T-cell (primary cell): ENCODE measurements around the gene WASHC2C. TPM values are rescaled to one million over a fixed set of nuclear protein-coding genes. Genes with fewer than 3 reads are reported as not detected.
"Not testable (repeated sequence)": the region's sequence is repeated elsewhere in the genome, so short reads cannot be mapped to it uniquely, and the experiment has no call there.

Source experiments
- ATAC-seq, 4 experiments: fragments of 200-7000 bp in 3 of 4; fragments of 150-1000 bp in 1 of 4; cut with Tn5 transposase; replicated peaks in 1 of 4; 1 replicate in 3 of 4; 2 replicates in 1 of 4; pipeline ENCODE4 v1.10.0; 2021; ENCODE audit warnings: moderate library complexity in 3 of 4, mild to moderate bottlenecking in 2 of 4, moderate number of reproducible peaks in 1 of 4
- CTCF ChIA-PET, 2 donors: fragments of 300-600 bp; sonication (Branson Sonifier 250); formaldehyde crosslinking; loops; one replicate each; lab custom pipeline; 2022; ENCODE audit warnings: antibody characterized with exemption in 2 of 2; lab: Charles Lee
- POLR2A ChIA-PET, 2 donors: fragments of 300-600 bp; sonication (Branson Sonifier 250); formaldehyde crosslinking; loops; one replicate each; lab custom pipeline; 2022; ENCODE audit warnings: antibody characterized with exemption in 2 of 2; lab: Charles Lee
- DNase-seq, 35 experiments: peaks; one replicate each; pipeline versions ENCODE4 v3.0.0 to v3.0.0-alpha.2; 2013 to 2023
- H3K27ac ChIP-seq: one replicate; pipeline ENCODE4 v1.5.1; 2013; ENCODE audit warnings: low read length
- H3K27me3 ChIP-seq, 2 experiments: replicated peaks in 1 of 2; 1 replicate in 1 of 2; 2 replicates in 1 of 2; pipeline versions ENCODE4 v1.6.1 to v1.7.0; 2013; ENCODE audit warnings: low read length in 1 of 2, mixed read lengths in 1 of 2; ENCODE audit not compliant: control insufficient read depth in 2 of 2, insufficient read depth in 2 of 2; ENCODE audit errors: extremely low read depth in 1 of 2
- H3K36me3 ChIP-seq, 2 donors: 1 replicate in 1 of 2; 2 replicates in 1 of 2; pipeline versions ENCODE4 v1.6.1 to v1.7.0; 2013; ENCODE audit warnings: low read length in 1 of 2; ENCODE audit not compliant: control insufficient read depth in 2 of 2, insufficient read depth in 1 of 2; ENCODE audit errors: extremely low read depth in 1 of 2
- H3K4me1 ChIP-seq, 2 experiments: 1 replicate in 1 of 2; 2 replicates in 1 of 2; pipeline versions ENCODE4 v1.6.1 to v1.7.0; 2013; ENCODE audit warnings: low read length in 2 of 2, mixed read lengths in 1 of 2; ENCODE audit not compliant: insufficient read depth in 2 of 2, control insufficient read depth in 1 of 2; ENCODE audit errors: extremely low read depth in 1 of 2
- H3K4me3 ChIP-seq, 2 donors: 1 replicate in 1 of 2; 2 replicates in 1 of 2; pipeline versions ENCODE4 v1.5.1 to v1.7.0; 2013; ENCODE audit warnings: mild to moderate bottlenecking in 2 of 2, low read length in 1 of 2, moderate library complexity in 1 of 2; ENCODE audit not compliant: control insufficient read depth in 1 of 2; ENCODE audit errors: extremely low read depth in 1 of 2
- H3K9me3 ChIP-seq: 2 replicates; pipeline ENCODE4 v1.7.0; 2013
- H3K27ac Mint-ChIP-seq, 2 donors: one replicate each; pipeline ENCODE4 v1.8.0; 2020 to 2021; ENCODE audit warnings: mild to moderate bottlenecking in 2 of 2, mixed read lengths in 2 of 2
- H3K27me3 Mint-ChIP-seq, 2 donors: one replicate each; pipeline ENCODE4 v1.8.0; 2021 to 2022; ENCODE audit warnings: mixed read lengths in 2 of 2
- H3K36me3 Mint-ChIP-seq: one replicate; pipeline ENCODE4 v1.8.0; 2021; ENCODE audit warnings: mixed read lengths
- H3K4me1 Mint-ChIP-seq, 3 donors: one replicate each; pipeline ENCODE4 v1.8.0; 2020 to 2022; ENCODE audit warnings: mixed read lengths in 3 of 3, mild to moderate bottlenecking in 1 of 3
- H3K4me3 Mint-ChIP-seq, 3 donors: one replicate each; pipeline ENCODE4 v1.8.0; 2020 to 2022; ENCODE audit warnings: mild to moderate bottlenecking in 3 of 3, mixed read lengths in 3 of 3, moderate library complexity in 3 of 3
- H3K9me3 Mint-ChIP-seq, 3 donors: one replicate each; pipeline ENCODE4 v1.8.0; 2020 to 2022; ENCODE audit warnings: mixed read lengths in 3 of 3
- WGBS: methylation state at CpG from one replicate; pipeline ENCODE4 v1.1.5; 2013; ENCODE audit warnings: missing lambda C conversion rate; ENCODE audit not compliant: insufficient coverage; 5-methylcytosine and 5-hydroxymethylcytosine counted together
- total RNA-seq, 35 experiments: library from RNA in 6 of 35; stranded (reverse) in 6 of 35; fragments of 120-200 nt in 1 of 35; gene quantifications; one replicate each; pipeline versions ENCODE4 v1.2.1 to v1.2.4 and lab custom pipeline; 2013 to 2026

Gene WASHC2C
- total RNA-seq, 5 donors from 2014 or later (not counting 1 experiment from before 2014, with no cell fraction given): 51.3 to 66.6 (median 62.5) TPM

- WGBS: no CpG with 5 or more reads among the region's 4 CpGs
- CTCF ChIA-PET, H3K27me3 ChIP-seq, H3K4me3 ChIP-seq, POLR2A ChIA-PET, H3K27me3 Mint-ChIP-seq, H3K4me3 Mint-ChIP-seq, DNase-seq, ATAC-seq, H3K9me3 Mint-ChIP-seq, H3K27ac Mint-ChIP-seq, H3K9me3 ChIP-seq, H3K27ac ChIP-seq, H3K4me1 Mint-ChIP-seq, H3K4me1 ChIP-seq: not testable (repeated sequence)
- H3K36me3 ChIP-seq: peaks cover 0 to 14% of the 10 kb centered on the region in 2 donors
- peaks cover 12% of the 10 kb centered on the region for H3K36me3 Mint-ChIP-seq
These were observed 24.1 kb downstream of the WASHC2C start for GRCh38 chr10:45751141-45751540.

GRCh38 chr10:45752210-45752609 is 25.1 kb downstream of the WASHC2C start:
- CTCF ChIA-PET, POLR2A ChIA-PET, H3K4me3 ChIP-seq, H3K27ac Mint-ChIP-seq, H3K9me3 Mint-ChIP-seq, DNase-seq, H3K27me3 ChIP-seq, H3K27ac ChIP-seq, H3K9me3 ChIP-seq, H3K4me3 Mint-ChIP-seq, H3K27me3 Mint-ChIP-seq, ATAC-seq, H3K4me1 ChIP-seq, H3K4me1 Mint-ChIP-seq: not testable (repeated sequence)
- WGBS: no CpG with 5 or more reads among the region's 5 CpGs
- peaks cover 0 to 11% of the 10 kb centered on the region in 2 donors for H3K36me3 ChIP-seq
- peaks cover 12% of the 10 kb centered on the region for H3K36me3 Mint-ChIP-seq

GRCh38 chr10:45753979-45754495 is 27.0 kb downstream of the WASHC2C start:
- H3K27ac Mint-ChIP-seq, DNase-seq, H3K27ac ChIP-seq, CTCF ChIA-PET, H3K4me3 ChIP-seq, H3K27me3 ChIP-seq, H3K9me3 ChIP-seq, POLR2A ChIA-PET, H3K4me1 ChIP-seq, H3K4me3 Mint-ChIP-seq, H3K27me3 Mint-ChIP-seq, H3K9me3 Mint-ChIP-seq, ATAC-seq, H3K4me1 Mint-ChIP-seq: not testable (repeated sequence)
- peaks cover 0 to 15% of the 10 kb centered on the region in 2 donors for H3K36me3 ChIP-seq
- WGBS: no CpG with 5 or more reads among the region's 7 CpGs
- peaks cover 22% of the 10 kb centered on the region for H3K36me3 Mint-ChIP-seq

- peaks cover 0 to 15% of the 10 kb centered on the region in 2 donors for H3K36me3 ChIP-seq
- H3K4me3 Mint-ChIP-seq, H3K4me1 Mint-ChIP-seq, H3K27me3 ChIP-seq, H3K27ac ChIP-seq, H3K9me3 ChIP-seq, H3K27me3 Mint-ChIP-seq, POLR2A ChIA-PET, ATAC-seq, DNase-seq, H3K27ac Mint-ChIP-seq, H3K4me1 ChIP-seq, CTCF ChIA-PET, H3K4me3 ChIP-seq, H3K9me3 Mint-ChIP-seq: not testable (repeated sequence)
- no CpG with 5 or more reads among the region's 5 CpGs for whole genome bisulfite sequencing
- H3K36me3 Mint-ChIP-seq: peaks cover 22% of the 10 kb centered on the region
These were observed 28.0 kb downstream of the WASHC2C start for GRCh38 chr10:45755083-45755482.

- CTCF ChIA-PET, H3K4me1 Mint-ChIP-seq, H3K4me3 ChIP-seq, H3K27ac Mint-ChIP-seq, H3K9me3 Mint-ChIP-seq, H3K27me3 Mint-ChIP-seq, H3K4me3 Mint-ChIP-seq, DNase-seq, H3K9me3 ChIP-seq, H3K4me1 ChIP-seq, ATAC-seq, H3K27me3 ChIP-seq, H3K27ac ChIP-seq, POLR2A ChIA-PET: not testable (repeated sequence)
- WGBS: no CpG with 5 or more reads among the region's 3 CpGs
- H3K36me3 Mint-ChIP-seq: peaks cover 19% of the 10 kb centered on the region
- H3K36me3 ChIP-seq: peaks cover 0 to 14% of the 10 kb centered on the region in 2 donors
These were observed 29.0 kb downstream of the WASHC2C start for GRCh38 chr10:45756065-45756464.

- H3K27ac Mint-ChIP-seq, H3K4me1 ChIP-seq, CTCF ChIA-PET, H3K4me3 Mint-ChIP-seq, H3K27ac ChIP-seq, POLR2A ChIA-PET, ATAC-seq, H3K36me3 ChIP-seq, H3K9me3 ChIP-seq, H3K4me3 ChIP-seq, H3K27me3 Mint-ChIP-seq, H3K27me3 ChIP-seq, H3K4me1 Mint-ChIP-seq, H3K9me3 Mint-ChIP-seq, DNase-seq: not testable (repeated sequence)
- WGBS: no CpG with 5 or more reads among the region's 8 CpGs
- H3K36me3 Mint-ChIP-seq: peaks cover 17% of the 10 kb centered on the region
These were observed 30.8 kb downstream of the WASHC2C start for GRCh38 chr10:45757661-45758396.
